Loucy (cell line): ENCODE measurements around the gene FAM221A.

Experiments used
- EZH2phosphoT487 ChIP-seq: fragments of 200-600 bp; IDR thresholded peaks from 2 replicates; pipeline ENCODE4 v1.6.1; 2018; ENCODE audit warnings: antibody characterized with exemption, mild to moderate bottlenecking, moderate library complexity, borderline replicate concordance
- TF ChIP-seq, protein P1 (sequence below): fragments of 200-600 bp; sonication (generic); conservative IDR thresholded peaks from 2 replicates; pipeline ENCODE4 v1.5.1; 2014; ENCODE audit warnings: mild to moderate bottlenecking, antibody characterized with exemption, low read length

DNA sequence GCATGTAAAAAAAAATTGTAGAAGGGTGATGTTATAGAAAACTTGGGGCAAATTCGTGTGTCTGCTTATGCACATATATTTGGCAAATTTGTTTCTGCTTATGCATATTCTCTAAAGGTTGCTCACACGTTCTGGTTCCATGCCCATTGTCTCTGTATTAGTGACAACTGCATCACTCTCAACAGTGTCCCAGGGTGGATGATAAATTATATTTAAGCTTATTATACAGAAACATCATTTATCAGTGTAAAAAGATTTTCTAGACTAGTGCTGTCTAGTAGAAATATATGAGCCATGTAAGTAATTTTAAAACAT lies 34.1 kb downstream of the FAM221A start:
- TF ChIP-seq, protein P1, sequence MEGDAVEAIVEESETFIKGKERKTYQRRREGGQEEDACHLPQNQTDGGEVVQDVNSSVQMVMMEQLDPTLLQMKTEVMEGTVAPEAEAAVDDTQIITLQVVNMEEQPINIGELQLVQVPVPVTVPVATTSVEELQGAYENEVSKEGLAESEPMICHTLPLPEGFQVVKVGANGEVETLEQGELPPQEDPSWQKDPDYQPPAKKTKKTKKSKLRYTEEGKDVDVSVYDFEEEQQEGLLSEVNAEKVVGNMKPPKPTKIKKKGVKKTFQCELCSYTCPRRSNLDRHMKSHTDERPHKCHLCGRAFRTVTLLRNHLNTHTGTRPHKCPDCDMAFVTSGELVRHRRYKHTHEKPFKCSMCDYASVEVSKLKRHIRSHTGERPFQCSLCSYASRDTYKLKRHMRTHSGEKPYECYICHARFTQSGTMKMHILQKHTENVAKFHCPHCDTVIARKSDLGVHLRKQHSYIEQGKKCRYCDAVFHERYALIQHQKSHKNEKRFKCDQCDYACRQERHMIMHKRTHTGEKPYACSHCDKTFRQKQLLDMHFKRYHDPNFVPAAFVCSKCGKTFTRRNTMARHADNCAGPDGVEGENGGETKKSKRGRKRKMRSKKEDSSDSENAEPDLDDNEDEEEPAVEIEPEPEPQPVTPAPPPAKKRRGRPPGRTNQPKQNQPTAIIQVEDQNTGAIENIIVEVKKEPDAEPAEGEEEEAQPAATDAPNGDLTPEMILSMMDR = no peak
- no peak for TF ChIP-seq EZH2phosphoT487
